HG02759 (cell line): ENCODE data around the gene MKRN1.
"Not testable (repeated sequence)": the region's sequence is repeated elsewhere in the genome, so short reads cannot be mapped to it uniquely, and the experiment has no call there.

ENCODE experiments used
- ATAC-seq: cut with Tn5 transposase; IDR thresholded peaks from one replicate; pipeline ENCODE4 v1.9.1; 2021; ENCODE audit warnings: mild to moderate bottlenecking, moderate library complexity; ENCODE audit not compliant: unreplicated experiment

Gene MKRN1

GRCh38 chr7:140485500-140486265 lies 6.4 kb upstream of the MKRN1 start:
- ATAC-seq: no peak

DNA sequence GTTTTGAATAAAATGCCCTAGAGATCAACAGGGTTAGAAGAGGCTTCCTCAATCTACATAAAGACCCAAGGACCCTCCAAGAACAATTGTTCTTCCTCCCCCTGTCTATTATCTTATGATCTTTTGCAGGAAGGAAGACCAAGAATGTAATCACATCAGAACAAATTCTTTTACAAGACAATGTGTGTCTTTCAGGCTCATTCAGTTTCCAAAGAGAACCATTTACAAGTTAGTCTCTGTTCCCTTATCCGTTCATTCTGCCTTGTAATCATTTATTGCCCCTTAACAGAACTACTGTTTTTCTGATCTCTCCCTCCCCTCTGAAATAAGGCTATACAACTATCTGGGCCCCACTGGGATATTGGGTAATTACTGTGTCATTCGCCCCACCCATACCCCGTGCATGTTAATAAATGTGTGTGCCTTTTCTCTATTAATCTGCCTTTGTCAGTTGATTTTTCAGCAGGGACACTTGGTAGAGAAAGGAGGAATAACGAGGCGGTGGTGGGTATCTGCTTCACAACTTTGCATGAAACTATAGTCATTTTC lies 5.7 kb upstream of the MKRN1 start:
- no peak for ATAC-seq

GRCh38 chr7:140484479-140484878 lies 5.2 kb upstream of the MKRN1 start:
- ATAC-seq: no peak

- ATAC-seq: no peak
These were observed 407 bp upstream of the MKRN1 start for GRCh38 chr7:140479739-140480084.

- peak; percentile 27 for ATAC-seq
These were observed 851 bp downstream of the MKRN1 start for GRCh38 chr7:140478246-140479061.

DNA sequence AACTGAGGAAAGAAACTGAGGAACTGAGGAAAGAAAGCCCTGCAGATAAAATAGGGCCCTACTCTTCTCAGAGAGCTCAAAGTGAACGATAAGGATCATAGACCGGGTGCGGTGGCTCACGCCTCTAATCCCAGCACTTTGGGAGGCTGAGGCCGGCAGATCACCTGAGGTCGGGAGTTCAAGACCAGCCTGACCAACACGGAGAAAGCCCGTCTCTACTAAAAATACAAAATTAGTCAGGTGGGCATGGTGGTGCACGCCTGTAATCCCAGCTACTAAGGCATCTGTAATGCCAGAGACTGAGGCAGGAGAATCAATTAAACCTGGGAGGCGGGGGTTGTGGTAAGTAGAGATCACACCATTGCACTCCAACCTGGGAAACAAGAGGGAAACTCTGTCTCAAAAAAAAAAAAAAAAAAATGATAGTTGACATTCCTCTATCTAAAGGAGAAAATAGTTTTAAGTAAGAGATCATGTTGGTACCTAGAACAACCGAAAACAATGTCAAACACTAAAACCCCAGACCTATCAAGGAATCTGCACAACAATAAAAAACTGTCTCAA lies 2.5 kb downstream of the MKRN1 start:
- no peak for ATAC-seq

GRCh38 chr7:140475747-140476333 lies 3.5 kb downstream of the MKRN1 start:
- ATAC-seq: no peak

DNA sequence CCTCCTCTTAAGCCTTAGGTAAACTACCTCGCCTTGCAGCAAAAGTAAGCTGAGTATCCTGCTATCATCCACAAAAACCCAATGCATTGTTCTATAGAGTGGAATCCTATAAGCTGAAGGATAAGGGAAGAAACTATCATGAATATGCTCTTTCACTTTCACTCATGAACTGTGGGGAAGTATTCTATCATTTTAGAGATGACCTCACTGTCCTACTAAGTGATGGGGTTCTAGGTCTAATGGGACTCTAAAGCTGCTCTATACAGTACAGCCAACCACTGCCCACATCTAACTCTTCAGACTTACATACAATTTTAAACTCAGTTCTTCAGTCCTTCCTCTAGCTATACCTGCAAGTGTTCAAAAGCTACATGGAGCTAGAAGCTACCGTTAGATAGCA lies 16.2 kb downstream of the MKRN1 start:
- ATAC-seq: no peak

GRCh38 chr7:140458916-140459315 lies 20.4 kb downstream of the MKRN1 start:
- no peak for ATAC-seq

GRCh38 chr7:140458201-140458600 lies 21.1 kb downstream of the MKRN1 start:
- no peak for ATAC-seq

DNA sequence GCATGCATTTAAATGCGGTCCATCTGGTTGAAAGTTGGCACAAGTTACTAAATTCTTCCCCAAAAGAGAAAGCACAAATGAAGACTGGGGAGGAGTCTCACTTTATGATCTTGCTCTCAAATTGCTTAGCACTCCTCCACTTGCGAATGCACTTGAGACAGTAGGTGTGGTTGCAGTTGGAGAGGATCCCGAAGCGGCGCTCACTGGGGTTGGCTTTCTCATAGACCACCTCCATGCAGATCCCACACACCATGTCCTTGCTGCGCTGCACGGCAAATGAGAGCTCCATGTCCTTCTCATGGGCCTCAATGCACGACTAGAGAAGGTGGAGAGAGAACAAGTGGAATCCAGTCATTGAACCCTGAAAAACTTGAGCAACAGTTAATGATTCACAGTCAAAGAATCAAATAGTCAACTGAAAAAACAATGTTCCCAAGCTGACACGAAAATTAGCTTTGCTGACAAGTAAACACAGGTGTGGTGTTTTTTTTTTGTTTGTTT lies 22.7 kb downstream of the MKRN1 start:
- ATAC-seq: no peak

- no peak for ATAC-seq
These were observed 23.6 kb downstream of the MKRN1 start for GRCh38 chr7:140455743-140456142.

- no peak for ATAC-seq
These were observed 24.7 kb downstream of the MKRN1 start for GRCh38 chr7:140454657-140455015.

DNA sequence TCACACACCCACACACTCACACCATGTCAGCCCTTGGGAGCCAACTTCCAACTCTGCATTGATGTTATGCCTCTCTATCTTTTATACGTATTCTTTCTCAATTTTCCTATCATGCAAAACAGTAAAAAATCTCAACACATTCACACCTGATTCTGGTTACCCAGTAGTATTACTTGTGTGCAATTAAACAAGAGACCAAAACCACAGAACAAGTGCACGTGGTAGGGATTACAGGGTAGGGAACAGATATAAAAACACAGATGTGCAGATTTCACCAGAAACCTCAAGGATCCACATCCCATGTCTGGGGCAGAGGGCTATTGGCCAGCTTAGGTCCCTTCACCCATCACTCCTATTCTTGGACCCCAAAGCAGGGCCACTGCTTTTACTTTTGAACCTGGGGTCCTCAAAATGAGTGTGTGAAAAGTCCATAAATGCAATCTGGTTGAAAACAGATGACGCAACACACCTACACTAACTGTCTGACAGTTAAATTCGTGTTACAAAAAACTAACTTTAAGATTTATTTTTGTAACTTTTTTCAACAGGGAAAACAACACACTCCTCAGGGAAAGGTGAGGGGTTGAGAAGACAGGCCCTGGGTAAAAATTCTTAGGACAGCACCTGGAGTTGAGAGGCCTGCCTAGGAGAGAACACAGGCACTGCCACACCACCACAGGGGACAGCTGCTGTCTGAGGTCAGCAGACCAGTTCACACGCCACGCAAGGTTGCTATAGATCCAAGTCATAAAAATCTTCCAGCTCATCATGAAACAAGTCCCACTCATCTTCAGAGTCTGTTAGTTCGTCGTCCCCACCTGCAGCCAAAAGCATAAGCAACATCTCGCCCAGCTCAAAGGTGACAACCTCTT lies 25.3 kb downstream of the MKRN1 start:
- ATAC-seq: not testable (repeated sequence)

DNA sequence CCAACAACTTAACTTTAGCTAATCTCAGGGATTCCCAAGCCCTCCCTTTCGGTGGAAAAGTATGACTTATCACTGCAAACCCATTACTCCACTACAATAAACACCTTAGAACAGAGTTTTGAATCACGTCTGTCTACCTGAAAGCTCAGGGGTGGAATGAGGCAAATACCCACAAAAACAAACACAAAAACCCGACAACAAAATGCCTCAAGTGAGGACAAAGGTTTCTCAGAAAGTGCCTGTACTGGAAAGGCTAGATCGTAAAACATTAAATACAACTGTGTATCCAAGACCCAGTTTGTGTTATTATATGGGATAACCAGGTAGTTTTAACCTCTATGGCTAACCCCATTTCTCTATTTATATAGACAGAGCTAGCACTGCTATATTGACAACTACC lies 26.0 kb downstream of the MKRN1 start:
- ATAC-seq: no peak

DNA sequence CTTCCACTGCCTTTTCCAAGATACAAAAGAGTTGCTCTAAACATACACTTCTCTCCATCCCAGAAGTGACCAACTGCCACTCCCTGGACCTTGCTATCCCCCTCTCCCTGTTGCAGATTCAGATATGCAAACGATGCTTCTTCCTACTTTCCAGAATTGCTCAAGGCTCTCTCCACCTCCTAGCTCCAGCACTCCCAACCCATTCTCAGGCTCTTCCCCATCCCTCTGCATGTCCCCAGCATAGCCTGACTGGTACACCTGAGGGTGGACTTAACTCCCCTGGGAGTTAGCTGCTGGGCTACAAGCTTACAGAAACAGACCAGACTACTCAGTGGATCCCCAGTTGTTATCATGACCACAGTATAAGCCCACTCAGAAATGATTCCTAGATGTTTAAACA lies 27.6 kb downstream of the MKRN1 start:
- ATAC-seq: no peak

DNA sequence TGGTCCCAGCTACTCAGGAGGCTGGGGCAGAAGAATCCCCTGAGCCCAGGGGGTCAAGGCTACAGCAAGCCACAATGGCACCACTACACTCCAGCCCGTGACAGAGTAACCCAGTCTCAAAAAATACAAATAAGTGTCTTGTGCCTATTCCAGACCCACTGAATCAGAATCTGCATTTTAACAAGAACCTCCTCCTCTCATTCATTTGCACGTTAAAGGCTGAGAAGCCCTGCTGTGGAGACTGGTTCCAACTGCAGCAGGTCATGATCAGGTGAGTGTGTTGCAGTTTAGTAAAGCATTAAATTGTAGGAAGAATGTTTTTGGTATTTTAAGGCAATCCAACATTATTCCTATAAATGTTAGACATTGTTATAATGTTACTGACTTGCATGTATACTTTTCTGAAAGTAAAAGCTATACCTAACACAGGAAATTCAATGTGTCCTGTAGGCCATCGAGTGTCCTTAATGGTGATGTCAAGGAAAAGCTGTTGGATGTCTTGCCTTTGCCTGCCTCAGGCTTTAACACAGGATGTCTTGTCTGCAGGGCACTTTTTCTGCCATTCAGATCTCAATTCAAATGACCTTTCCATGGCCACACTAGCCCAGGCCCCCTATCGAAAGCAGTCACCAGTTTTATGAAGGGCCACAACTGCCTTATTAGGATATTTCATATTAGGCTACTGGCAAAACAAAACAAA lies 30.4 kb downstream of the MKRN1 start:
- no peak for ATAC-seq

- ATAC-seq: no peak
These were observed 31.5 kb downstream of the MKRN1 start for GRCh38 chr7:140447841-140448240.

- no peak for ATAC-seq
These were observed 32.8 kb downstream of the MKRN1 start for GRCh38 chr7:140446467-140446866.

- no peak for ATAC-seq
These were observed 37.8 kb downstream of the MKRN1 start for GRCh38 chr7:140441519-140441918.
